ENCODE data around the gene SERPINB6.
"Not testable (repeated sequence)": the region's sequence is repeated elsewhere in the genome, so short reads cannot be mapped to it uniquely, and the experiment has no call there.

The SERPINB6 gene

GRCh38 chr6:2903411-2904185, 67.8 kb downstream of the SERPINB6 start:
- not testable (repeated sequence) for DNase-seq

- DNase-seq: not testable (repeated sequence)
Measured at GRCh38 chr6:2901645-2902502, 69.5 kb downstream of the SERPINB6 start.

DNA sequence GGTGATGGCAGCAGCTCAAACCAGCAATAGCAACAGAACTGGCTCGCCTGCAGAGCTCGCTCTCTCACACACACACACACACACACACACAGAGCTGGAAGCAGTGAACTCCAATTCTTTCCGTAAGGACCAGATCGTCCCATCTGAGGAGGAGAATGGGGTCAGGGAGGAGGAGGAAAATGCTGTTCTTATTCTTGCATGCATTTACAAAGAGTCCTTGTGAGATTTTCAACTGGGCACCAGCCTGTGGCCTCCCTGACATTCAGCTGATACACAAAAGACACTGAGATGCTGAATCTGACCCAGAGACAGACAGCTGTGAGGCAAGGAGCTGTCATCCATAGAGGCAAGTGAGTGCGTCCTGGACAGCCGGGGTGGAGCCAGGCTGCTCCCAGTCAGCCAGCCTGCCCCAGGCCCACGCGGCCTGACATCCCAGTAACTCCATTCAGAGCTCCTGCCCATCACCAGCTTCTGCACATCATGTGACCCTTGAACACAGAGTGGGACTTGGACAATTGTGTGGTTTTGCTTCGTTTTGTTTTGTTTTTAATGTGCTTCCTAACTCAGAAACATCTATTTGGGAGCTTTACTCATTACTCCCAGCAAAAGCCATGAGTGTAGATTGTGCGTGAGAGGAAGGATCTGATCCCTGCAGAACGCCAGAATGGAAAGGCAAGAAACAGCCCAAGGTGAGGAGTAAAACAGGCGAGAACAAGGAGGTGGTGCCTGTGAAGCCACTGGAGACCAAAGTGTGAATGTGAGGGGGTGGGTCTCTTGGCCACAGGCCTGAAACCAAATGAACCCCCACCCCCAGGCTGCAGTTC, 70.3 kb downstream of the SERPINB6 start:
- DNase-seq: no peak

GRCh38 chr6:2900221-2900807, 71.1 kb downstream of the SERPINB6 start:
- no peak for DNase-seq

- DNase-seq: no peak
Measured at GRCh38 chr6:2899596-2899995, 71.8 kb downstream of the SERPINB6 start.
